SIG-M5 treated with dmso at 0.1 percent for 504 hours (cell line): ENCODE results near the gene AFAP1L2.

Experiments
- DNase-seq: peaks from one replicate; lab custom pipeline; 2025; ENCODE audit not compliant: unreplicated experiment; lab: John Stamatoyannopoulos, UW

Gene AFAP1L2

GRCh38 chr10:114276066-114276465 is 128.2 kb downstream of the AFAP1L2 start:
- DNase-seq = no peak

DNA sequence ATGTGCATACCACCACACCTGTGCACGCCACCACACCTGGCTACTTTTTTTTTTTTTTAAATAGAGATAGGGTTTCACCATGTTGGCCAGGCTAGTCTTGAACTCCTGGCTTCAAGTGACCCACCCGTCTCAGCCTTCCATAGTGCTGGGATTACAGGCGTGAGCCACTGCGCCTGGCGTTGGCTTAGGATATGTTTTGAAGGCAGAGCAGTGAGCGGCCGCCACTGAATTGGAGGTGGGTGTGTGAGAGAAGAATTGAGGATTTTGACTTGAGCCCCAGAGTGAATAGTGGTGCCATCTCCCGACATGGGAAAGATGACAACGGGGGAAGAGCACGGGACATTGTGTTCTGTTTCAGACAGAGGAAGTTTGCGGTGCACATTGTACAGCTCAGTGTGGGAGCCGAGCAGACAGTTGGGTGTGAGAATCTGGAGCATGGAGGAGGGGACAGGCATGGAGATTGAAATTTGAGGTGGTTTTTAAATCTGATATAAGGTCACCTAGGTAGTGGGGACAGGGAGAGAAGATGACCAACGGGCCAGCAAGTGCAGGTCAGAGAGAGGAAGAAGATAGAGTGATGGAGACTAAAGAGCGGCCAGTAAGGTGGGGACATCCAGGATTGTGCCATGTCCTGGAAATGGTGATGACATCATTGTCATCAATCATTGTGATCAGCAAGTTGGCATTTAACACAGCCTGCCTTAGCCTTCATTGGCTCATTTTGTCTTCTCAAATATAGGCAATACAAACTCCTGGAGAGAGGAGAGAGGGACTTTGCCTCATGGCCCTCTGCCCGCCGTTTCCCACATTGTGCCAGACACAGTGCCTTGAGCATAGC is 129.5 kb downstream of the AFAP1L2 start:
- no peak for DNase-seq

DNA sequence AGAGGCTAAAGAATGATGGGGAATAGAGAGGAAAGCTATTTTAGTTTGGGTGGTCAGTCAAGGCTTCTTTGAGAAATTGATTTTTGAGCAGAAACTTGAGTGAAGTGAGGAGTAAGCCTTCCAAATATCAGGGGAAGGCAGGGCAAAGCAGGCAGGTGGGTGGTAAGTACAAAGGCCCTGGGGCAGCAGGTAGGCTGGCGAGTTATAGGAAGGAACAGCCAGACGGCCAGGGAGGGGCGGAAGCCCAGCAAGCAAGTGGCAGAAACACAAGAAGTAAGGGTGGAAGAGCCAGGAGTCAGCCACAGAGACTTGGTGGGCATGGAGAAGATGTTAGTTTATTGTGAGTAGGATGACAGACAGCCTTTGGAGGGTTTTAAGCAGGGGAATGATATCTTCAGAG is 130.4 kb downstream of the AFAP1L2 start:
- no peak for DNase-seq

- no peak for DNase-seq
Observed at GRCh38 chr10:114272696-114273095, 131.6 kb downstream of the AFAP1L2 start.

- no peak for DNase-seq
Observed at GRCh38 chr10:114271779-114272167, 132.5 kb downstream of the AFAP1L2 start.

DNA sequence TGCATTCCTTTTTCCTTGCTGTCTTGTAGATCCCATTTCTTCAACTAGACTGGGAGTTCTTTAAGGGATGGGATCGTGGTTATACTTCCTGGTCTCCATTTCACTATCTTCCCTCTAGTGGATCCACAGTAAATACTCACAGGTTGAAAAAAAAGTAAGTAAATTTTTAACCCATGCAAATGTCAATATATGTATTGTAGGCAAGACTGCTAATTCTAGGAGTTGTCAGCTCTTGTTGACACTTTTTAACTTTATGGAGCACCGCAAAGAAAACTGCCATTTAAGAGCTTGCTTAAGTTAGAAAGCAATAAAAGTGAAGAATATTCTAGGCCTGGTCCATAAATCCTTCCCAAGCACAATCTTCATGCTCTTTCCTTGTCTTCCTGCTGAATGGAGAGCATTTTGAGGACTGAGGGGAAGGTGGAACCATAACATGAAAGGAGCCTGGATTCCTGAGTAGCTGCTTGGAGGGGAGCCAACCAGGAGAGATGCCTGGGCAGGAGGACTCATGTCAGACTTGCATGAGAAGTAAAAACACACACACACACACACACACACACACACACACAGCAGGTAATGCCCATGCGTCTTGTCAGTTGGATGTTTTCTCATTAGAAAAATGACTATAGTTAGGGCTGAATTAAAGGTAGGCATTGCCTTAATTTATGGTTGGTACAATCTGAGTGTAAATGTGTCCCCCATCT is 133.1 kb downstream of the AFAP1L2 start:
- DNase-seq = no peak

DNA sequence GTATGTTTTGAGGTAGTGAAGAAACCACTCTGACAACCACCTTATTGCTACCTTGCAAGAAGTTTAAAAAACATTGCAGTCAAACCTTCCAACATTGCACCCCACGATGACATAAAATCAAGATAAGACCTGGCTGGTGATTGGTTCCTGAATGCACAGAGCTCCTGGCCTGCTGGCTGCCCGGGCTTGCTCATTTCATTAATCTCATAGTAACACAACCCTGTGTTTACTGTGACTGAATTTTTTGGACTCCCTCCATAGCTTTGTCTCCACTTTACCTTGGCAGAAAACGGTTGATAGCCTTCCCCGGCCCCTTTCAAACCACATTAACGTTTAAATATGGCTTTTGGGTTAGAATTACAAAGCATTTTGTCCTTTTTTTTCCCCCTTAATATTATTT is 137.8 kb downstream of the AFAP1L2 start:
- DNase-seq = peak; percentile 6

GRCh38 chr10:114265392-114266053 is 138.8 kb downstream of the AFAP1L2 start:
- no peak for DNase-seq

DNA sequence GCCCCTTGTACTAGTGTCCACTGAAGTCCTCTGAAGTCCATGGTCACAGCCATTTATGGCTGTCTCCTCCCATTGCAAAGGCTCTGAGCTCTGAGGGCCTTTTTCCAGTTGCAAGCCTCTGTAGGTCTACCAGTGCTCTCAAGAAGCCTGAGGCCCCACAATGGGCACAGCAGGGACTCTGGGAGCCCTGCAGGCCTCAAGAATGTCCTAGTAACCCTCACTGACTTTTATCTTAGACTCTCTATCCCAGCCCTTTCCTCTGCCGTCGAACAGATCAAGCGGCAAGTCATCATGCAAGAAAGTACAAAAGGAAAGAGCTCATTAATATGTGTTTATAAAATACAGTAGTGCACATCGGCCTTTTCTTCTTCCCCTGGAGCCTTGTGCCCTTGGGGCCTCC is 141.8 kb downstream of the AFAP1L2 start:
- no peak for DNase-seq

DNA sequence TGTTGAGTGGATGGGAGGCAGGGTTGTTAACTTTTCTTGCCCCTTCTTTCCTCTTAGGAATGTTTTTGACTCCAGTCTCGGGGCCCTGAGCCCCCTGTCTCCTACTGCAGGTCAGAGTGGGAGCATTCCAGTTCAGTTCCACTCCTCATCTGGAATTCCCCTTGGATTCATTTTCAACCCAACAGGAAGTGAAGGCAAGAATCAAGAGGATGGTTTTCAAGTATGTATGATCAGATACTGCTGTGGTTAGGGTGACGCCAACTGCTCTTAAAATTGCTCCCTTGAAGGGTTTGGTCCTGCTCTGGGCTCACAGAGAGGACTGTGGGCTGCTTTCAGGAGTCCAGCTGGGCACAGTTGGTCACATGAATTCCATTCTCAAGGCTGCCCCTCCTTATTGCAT is 143.2 kb downstream of the AFAP1L2 start:
- DNase-seq = no peak

- DNase-seq = no peak
Observed at GRCh38 chr10:114260366-114260765, 143.9 kb downstream of the AFAP1L2 start.

- no peak for DNase-seq
Observed at GRCh38 chr10:114259824-114260223, 144.5 kb downstream of the AFAP1L2 start.

DNA sequence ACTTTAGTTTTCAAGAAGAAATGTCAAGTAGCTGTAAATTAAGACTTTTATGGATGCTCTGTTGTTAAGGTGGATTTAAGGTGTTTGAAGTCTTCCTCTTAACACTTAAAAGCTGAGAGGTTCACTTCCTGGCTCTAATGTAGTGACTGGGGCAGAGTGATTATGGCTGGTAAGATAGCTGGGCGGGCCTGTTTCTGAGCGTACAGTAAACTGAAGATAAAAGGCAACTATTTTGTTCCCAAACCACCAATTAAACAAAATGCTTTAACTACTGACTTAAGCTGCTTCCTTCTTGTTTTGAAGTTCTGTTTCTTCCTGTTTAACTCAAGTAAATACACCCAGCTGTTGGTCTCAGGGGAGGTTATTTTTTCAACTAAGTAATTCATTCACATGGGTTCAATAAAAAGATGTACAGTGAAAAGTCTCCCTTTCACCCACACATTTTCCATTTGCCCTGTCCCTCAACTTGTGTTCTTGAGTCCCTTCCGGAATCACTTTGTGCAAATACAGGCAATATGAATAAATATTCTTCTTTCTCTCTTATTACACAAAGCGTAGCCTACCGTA is 145.9 kb downstream of the AFAP1L2 start:
- no peak for DNase-seq

- DNase-seq = no peak
Observed at GRCh38 chr10:114257498-114257897, 146.8 kb downstream of the AFAP1L2 start.

DNA sequence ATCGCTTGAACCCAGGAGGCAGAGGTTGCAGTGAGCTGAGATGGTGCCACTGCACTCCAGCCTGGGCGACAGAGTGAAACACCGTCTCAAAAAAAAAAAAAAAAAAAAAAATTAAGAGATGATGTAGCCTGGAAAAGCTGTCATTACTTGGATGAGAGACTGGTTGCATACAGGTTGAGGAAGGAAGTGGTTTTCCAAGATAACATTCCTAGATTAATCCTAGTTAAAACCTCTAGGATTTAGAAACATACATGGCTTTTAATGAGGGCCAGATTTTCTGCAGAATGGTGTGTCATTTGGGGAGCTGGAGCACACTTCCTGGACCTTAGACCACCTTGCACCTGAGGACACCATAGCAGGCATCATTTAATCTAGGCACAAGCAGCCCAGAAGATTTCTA is 147.5 kb downstream of the AFAP1L2 start:
- no peak for DNase-seq

- no peak for DNase-seq
Observed at GRCh38 chr10:114256008-114256765, 148.1 kb downstream of the AFAP1L2 start.

DNA sequence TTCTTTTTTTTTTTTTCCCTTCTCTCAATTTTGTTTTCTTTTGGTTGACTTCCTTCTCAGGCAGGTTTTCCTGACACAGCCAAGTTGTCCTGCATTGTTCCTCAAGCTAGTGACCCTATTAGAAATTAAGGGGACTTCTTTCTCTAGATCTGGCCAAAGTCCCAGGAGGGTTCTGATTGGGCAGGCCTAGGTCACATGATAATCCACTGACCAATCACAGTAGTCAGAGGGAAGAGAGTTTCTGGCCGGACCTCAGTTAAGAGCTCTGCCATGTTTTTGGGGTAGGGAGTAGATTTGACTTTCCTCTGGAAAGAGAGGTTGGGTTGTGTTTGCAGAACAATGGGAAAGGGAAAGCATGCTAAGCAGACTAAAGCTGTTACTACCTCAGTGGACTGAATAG is 149.1 kb downstream of the AFAP1L2 start:
- no peak for DNase-seq

DNA sequence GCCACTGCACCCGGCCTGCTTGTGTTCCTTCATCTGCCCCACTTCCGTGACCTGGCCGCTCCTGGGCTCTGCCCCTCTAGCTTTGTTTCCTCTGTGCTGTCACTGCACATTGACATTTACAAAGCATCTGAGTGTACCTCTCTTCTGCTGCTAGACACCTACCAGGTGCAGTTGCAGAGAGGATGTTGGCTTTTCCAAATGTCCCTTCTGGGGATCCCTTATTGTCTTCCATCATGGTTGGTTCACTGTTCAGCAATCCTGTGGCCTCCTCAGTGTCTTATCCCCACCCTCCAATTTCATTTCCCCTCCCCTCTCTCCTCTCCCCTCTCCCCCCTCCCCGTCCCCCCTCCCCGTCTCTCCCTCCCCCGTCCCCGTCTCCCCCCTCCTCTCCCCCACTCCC is 151.4 kb downstream of the AFAP1L2 start:
- no peak for DNase-seq

GRCh38 chr10:114252092-114252491 is 152.2 kb downstream of the AFAP1L2 start:
- no peak for DNase-seq

DNA sequence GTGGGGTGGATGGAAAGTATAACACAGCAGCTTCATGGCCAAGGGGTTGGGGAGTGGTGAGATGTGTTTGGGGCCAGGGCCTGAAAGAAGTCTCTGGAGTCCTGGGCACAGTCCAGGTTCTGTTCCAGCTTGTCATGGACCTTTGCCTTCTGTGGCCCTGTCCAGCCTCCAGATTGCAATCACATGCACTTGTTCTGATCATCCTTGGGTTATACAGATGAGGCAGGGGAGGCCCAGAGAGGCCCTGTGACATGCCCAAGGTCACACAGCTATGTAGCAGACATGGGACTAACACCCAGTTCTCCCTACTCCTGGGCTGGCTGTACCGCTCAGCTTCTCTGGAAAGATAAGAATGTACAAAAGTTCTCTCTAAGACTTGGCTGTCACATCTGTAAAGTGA is 153.6 kb downstream of the AFAP1L2 start:
- DNase-seq = no peak

GRCh38 chr10:114250236-114250635 is 154.1 kb downstream of the AFAP1L2 start:
- no peak for DNase-seq
